DMS153 treated with DMSO at 0.1 percent for 48 hours (cell line): ENCODE measurements around the gene RMDN3.

Experiments
- DNase-seq: peaks from one replicate; lab custom pipeline; 2025; ENCODE audit not compliant: unreplicated experiment; lab: John Stamatoyannopoulos, UW

RMDN3 gene

GRCh38 chr15:40750885-40751284 is 4.2 kb downstream of the RMDN3 start:
- no peak for DNase-seq

GRCh38 chr15:40749151-40749630 is 5.9 kb downstream of the RMDN3 start:
- DNase-seq: no peak

- no peak for DNase-seq
Observed at GRCh38 chr15:40747685-40748631, 7.1 kb downstream of the RMDN3 start.

- no peak for DNase-seq
Observed at GRCh38 chr15:40746916-40747418, 8.1 kb downstream of the RMDN3 start.

GRCh38 chr15:40744815-40745152 is 10.3 kb downstream of the RMDN3 start:
- no peak for DNase-seq

- DNase-seq: no peak
Observed at GRCh38 chr15:40743921-40744814, 10.9 kb downstream of the RMDN3 start.

GRCh38 chr15:40743485-40743901 is 11.6 kb downstream of the RMDN3 start:
- DNase-seq: no peak

GRCh38 chr15:40739854-40740253 is 15.2 kb downstream of the RMDN3 start:
- DNase-seq: no peak

GRCh38 chr15:40739047-40739446 is 16.0 kb downstream of the RMDN3 start:
- DNase-seq: no peak

- DNase-seq: no peak
Observed at GRCh38 chr15:40737048-40737447, 18.0 kb downstream of the RMDN3 start.

- no peak for DNase-seq
Observed at GRCh38 chr15:40736575-40736974, 18.5 kb downstream of the RMDN3 start.

- DNase-seq: no peak
Observed at GRCh38 chr15:40731034-40731433, 24.0 kb downstream of the RMDN3 start.

- DNase-seq: no peak
Observed at GRCh38 chr15:40723919-40724318, 31.1 kb downstream of the RMDN3 start.

- DNase-seq: no peak
Observed at GRCh38 chr15:40722934-40723333, 32.1 kb downstream of the RMDN3 start.

- no peak for DNase-seq
Observed at GRCh38 chr15:40722354-40722753, 32.7 kb downstream of the RMDN3 start.

GRCh38 chr15:40721701-40722100 is 33.4 kb downstream of the RMDN3 start:
- DNase-seq: no peak

GRCh38 chr15:40716165-40716564 is 38.9 kb downstream of the RMDN3 start:
- DNase-seq: no peak

GRCh38 chr15:40714144-40714543 is 40.9 kb downstream of the RMDN3 start:
- no peak for DNase-seq

- no peak for DNase-seq
Observed at GRCh38 chr15:40706121-40706520, 48.9 kb downstream of the RMDN3 start.

GRCh38 chr15:40702077-40702476 is 53.0 kb downstream of the RMDN3 start:
- DNase-seq: no peak

GRCh38 chr15:40697916-40698315 is 57.1 kb downstream of the RMDN3 start:
- no peak for DNase-seq

GRCh38 chr15:40696228-40696627 is 58.8 kb downstream of the RMDN3 start:
- DNase-seq: no peak
